ENCODE measurements around the gene DNLZ. TPM values are rescaled to one million over a fixed set of nuclear protein-coding genes. Genes with fewer than 3 reads are reported as not detected.

The DNLZ gene
- total RNA-seq, 2 experiments from 2014 or later, result 24.9 to 26.2 TPM

DNA sequence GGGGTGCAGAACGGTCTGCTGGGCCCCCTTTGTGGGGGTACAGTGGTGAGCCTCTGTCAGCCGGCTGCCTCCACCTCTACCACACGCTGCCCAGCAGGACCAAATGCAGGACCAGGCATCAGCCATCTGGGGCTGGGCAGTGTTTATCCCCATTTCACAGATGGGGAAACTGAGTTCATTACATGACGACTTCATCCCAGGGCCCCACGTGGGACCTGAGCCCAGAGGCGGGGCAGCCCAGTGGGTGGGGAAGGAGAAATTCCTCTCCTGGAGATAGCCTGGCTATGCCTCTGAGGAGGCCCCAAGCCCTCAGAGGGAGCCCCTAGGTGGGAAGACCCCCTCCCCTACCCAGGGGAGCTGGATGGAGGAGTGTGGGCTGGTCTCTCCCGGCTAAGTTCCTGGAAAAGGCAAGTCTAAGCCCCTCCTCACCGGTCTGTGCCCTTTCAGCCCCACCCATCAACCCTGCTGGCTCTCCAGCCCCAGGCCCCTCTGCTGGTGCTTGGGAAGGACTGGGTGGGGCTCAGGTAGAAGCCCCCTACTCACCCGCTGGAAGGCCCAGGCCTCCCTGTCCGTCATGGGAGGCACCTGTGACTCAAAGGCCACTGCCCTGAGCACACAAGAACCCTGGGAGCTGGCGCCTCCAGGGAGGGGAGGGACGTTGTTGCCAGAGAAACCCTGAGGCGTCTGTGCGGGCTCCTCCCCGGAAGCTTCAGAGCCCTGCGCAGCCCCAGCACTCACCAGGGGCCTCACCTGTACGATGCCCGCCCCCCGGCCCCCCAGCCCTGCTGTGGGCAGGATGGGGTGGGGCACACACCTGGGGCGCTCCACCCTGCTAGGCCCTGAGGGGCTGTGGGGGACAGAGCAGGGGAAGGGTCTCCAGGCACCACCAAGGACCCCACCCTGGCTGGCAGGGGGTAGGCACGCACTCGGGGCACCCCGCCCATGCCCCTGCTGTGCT, 52.2 kb downstream of the DNLZ start:
- Mint-ChIP-seq H3K9me3 (peaks cover 15% of the 10 kb centered on the region), H3K27ac (no peak overlapping the region), H3K4me1 (peaks cover 2% of the 10 kb centered on the region), H3K4me3 (no peak overlapping the region), H3K27me3 (peaks cover 4% of the 10 kb centered on the region), H3K36me3 (peaks cover 6% of the 10 kb centered on the region)
- DNase-seq, result no peak

DNA sequence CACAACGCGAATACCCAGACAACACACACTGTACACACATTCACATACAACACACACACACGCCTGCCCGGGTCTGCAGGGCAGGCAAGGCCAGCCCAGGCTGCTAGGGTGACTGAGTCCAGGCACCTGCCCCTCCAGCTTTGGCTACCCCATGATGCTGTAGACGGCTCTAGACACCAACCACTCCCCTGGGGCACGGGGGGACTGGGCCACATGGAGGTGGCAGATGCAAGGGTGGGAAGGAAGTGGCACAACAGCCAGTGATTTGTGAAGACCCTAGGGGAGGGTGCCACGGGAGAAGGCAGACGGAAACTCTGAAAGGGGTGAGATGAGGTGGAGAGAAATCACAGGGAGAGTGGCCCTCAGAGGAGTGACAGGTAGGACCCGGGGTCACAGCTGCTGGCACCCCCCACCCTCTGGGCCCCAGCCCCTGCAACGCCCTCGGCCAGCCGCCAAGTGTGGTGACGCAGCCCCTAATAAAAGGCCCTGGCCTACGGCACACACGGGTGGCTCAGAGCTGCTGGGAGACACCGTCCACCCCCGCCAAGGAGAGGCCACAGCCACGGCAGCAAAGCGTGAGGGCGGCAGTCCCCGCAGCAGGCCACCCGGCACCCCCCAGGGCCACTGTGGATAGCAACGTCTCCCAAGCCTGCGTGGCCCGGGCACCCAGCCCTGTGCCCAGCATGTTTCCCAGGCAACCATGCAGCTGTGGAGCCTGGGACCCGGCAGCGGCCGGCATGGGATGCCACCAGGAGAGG, 53.1 kb downstream of the DNLZ start:
- Mint-ChIP-seq H3K9me3 (peaks cover 9% of the 10 kb centered on the region), H3K36me3 (peaks cover 3% of the 10 kb centered on the region), H3K4me1 (peaks cover 2% of the 10 kb centered on the region), H3K27me3 (no peaks in the 10 kb centered on the region), H3K27ac (no peak overlapping the region), H3K4me3 (no peak overlapping the region)
- no peak for DNase-seq

DNA sequence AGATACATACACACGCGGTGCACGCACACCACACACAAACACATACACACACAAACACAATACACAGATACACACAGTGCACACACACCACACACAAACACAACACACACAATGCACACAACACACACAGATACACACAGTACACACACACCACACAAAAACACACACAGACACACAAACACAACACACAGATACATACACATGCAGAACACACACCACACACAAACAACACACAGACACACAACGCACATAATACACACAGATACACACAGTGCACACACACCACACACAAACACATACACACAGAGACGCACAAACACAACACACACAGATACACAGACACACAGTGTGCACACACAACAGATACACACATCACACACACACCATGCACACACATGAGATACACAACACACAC, 53.7 kb downstream of the DNLZ start:
- peaks cover 3% of the 10 kb centered on the region for H3K9me3 Mint-ChIP-seq
- H3K27ac Mint-ChIP-seq, result no peak overlapping the region
- peaks cover 2% of the 10 kb centered on the region for H3K4me1 Mint-ChIP-seq
- H3K4me3 Mint-ChIP-seq, result no peak overlapping the region
- H3K27me3 Mint-ChIP-seq, result no peaks in the 10 kb centered on the region
- H3K36me3 Mint-ChIP-seq, result no peaks in the 10 kb centered on the region
- no peak for DNase-seq

Other genes with a start within 250 kb of the DNLZ start
- 10 to 100 TPM; 27.2 to 28.7 TPM for gene TMEM250, start 244.9 kb downstream of the DNLZ start, total RNA-seq
- not detected for gene LHX3, start 158.6 kb downstream of the DNLZ start, total RNA-seq
- gene QSOX2, start 117.9 kb downstream of the DNLZ start, total RNA-seq, result 10 to 100 TPM; 17.0 to 18.3 TPM
- not detected for gene CCDC187, start 59.6 kb downstream of the DNLZ start, total RNA-seq
- 10 to 100 TPM in 1 of 2 experiments, 1 to 10 TPM in 1; 9.1 to 11.0 TPM for gene GPSM1, start 36.2 kb downstream of the DNLZ start, total RNA-seq
- gene CARD9, start 9.9 kb upstream of the DNLZ start, total RNA-seq, result 1 to 10 TPM; 1.5 to 1.8 TPM
- 10 to 100 TPM; 25.2 to 28.0 TPM for gene SNAPC4, start 36.4 kb upstream of the DNLZ start, total RNA-seq
- 10 to 100 TPM; 55.4 to 58.2 TPM for gene ENTR1, start 46.9 kb upstream of the DNLZ start, total RNA-seq
- gene PMPCA, start 46.9 kb upstream of the DNLZ start, total RNA-seq, result 100 to 1,000 TPM; 124 to 130 TPM
- 10 to 100 TPM; 10.9 to 12.1 TPM for gene INPP5E, start 76.1 kb upstream of the DNLZ start, total RNA-seq
- 10 to 100 TPM; 69.4 to 71.2 TPM for gene SEC16A, start 119.3 kb upstream of the DNLZ start, total RNA-seq
- 10 to 100 TPM; 48.2 to 51.6 TPM for gene NOTCH1, start 182.3 kb upstream of the DNLZ start, total RNA-seq